GM18511 (cell line): ENCODE data around the gene C1QTNF1.
"Not testable (repeated sequence)": the region's sequence is repeated elsewhere in the genome, so short reads cannot be mapped to it uniquely, and the experiment has no call there.

Experiments
- ATAC-seq: cut with Tn5 transposase; IDR thresholded peaks from one replicate; pipeline ENCODE4 v1.9.1; 2021; ENCODE audit warnings: mild to moderate bottlenecking, moderate library complexity; ENCODE audit not compliant: unreplicated experiment

Gene C1QTNF1

DNA sequence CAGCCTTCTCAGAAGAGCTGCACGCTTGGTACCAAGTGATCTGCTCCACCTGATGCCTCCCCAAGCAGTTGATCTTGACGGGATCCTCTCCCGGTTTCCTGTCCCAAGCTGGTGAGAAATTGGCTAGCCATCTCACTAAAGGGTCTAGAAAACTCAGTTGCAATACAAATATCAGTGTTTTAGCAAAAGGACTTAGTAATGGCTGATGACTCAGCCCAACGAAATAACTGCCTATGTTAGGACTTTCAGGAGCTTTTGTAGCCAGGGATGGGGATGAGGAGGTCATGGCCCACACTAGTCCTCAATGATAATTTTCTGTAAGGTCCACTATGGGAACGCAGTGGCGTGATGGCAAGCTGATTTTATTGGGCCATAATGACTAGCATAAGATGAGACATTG, 27.3 kb downstream of the C1QTNF1 start:
- ATAC-seq: no peak

DNA sequence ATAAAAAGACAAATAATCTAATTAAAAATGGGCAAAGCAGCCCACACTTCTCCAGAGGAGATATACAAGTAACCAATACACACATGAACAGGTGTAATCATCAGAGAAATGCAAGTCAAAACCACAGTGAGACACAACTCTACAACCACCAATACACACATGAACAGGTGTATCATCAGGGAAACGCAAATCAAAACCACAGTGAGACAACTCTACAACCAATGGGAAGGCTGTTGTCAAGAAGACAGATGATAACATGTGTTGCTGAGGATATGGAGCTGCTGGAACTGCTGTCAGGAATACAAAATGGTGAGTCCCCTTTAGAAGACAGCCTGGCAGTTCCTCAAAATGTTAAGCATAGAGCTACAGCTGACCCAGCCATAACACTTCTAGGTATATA, 28.2 kb downstream of the C1QTNF1 start:
- no peak for ATAC-seq

DNA sequence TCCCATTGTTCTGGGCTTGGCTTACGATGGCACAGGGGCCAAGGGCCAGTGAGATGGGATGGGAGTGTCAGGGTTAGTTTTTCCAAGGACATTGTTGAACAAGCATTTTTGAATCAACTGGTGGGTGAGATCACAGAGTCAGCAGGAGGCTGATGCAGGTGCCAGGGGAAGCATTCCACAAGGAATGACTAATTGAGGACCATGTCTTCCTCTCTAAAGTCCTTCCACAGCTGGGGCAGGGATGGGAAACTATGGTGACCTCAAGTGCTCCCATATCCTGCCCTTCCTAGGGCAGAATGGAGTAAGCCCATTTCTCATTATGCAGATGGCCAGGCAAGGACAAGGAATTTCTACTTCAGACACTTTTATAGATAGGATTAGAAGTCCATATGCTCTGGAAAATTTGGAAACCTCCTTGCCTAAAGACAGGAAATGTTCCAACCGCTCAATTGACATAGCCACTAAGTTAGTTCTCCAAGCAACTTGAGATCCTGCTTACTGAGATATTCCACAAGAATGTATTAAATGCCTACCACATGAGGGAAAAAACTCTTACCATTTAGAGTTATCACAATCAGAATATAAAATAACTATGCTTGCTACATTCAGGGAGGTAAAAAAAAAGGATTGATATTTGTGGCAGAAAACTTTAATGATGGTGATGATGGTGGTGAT, 29.4 kb downstream of the C1QTNF1 start:
- no peak for ATAC-seq

DNA sequence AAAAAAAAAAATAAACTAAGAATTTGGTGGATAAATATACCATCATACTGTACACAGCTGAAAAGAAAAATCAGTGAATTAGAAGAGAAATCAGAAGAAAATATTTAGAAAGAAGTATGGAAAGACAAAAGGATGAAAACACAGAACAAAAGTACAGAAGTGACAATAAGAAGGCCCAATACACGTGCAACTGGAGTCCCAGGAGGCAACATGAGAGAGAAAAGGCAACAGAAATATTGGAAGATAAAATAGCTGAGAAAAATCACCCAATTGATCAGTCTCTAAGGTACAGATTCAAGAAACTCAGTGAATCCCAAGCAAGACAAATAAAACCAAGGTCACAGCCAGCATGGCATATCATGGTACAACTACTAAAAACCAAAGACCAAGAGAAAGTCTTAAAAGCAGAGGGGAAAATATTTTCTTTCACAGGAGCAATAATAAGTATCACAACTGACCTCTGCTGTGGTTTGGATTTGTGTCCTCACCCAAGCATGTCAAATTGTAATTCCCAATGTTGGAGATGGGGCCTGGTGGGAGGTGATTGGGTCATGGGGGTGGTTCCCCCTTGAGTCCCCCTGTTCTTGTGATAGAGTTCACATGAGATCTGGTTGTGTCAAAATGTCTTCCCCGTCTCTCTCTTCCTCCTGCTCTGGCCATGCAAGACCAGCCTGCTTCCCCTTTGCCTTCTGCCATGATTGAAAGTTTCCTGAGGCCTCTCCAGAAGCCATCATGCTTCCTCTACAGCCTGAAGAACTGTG, 30.4 kb downstream of the C1QTNF1 start:
- no peak for ATAC-seq

DNA sequence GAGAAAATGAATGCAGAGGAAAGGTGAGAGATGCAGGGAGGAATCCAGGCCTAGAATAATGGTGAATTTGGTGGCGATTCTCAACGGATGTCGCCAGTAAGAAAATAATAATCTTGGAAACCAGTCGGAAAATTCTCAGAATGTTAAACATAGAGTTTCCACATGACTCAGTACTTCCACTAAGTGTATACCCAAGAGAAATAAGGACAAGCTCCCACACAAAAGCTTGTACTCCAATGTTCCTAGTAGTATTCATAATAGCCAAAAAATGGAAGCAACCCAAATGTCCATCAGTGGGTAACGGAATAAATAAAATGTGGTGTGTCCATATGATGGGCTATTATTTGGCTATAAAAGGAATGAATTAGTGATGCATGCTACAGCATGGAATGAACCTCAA, 31.2 kb downstream of the C1QTNF1 start:
- no peak for ATAC-seq

DNA sequence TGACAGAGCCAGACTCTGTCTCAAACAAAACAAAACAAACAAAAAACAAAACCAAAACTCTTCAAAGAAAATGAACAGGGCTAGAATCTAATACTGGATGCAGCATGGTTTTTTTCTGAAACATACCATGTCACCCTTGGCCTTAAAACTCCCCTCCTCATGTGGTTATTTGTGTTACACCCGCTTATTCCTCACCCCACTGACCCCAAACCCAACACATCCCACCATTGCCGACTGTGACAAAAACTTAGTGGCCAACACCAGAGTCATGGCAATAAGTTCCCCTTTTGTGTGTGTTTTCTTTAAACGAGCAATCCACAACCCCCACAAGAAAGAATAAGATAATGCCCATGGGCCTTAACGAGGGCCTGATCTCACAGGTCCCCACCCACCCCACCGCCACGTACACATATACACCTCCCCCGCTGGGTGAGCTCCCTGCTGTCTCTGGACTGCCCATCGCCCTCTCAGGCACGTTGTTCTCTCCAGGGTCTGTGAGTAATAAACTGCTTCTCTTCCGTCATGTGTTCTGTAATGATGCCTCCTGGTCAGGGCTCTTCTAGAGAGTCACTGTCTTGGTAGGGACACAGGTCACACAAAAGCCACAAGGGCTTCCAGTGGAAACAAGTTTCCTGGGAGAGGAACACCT, 33.9 kb downstream of the C1QTNF1 start:
- ATAC-seq: no peak

DNA sequence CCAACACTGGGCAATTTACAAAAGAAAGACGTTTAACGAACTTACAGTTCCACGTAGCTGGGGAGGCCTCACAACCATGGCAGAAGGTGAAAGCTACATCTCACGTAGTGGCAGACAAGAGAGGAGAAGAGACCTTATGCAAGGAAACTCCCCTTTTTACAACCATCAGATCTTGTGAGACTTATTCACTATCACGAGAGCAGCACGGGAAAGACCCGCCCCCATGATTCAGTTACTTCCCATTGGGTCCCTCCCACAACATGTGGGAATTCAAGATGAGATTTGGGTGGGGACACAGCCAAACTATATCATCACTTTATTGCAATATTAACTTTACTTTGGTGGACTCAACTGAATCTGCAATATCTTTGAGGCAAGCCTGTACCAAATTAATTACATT, 38.7 kb downstream of the C1QTNF1 start:
- no peak for ATAC-seq

DNA sequence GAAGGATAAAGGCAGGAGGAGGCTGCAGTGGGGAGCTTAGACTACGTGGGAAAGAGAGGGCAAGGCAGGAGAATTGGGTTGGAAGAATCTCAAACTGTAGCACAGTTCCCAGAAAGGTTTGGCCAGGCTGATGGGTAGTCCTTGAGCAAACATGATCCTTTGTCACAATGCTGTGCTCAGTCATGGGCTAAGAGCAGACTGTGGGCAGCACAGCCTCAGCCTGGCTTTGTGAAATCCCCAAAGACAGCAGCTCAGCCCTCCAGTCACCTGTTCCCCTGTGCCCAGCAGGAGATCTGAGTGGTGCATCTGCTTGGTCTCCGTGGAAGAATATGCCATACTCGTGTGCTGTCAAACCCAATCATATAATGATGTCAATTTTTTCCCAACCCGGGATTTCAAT, 40.1 kb downstream of the C1QTNF1 start:
- ATAC-seq: no peak

DNA sequence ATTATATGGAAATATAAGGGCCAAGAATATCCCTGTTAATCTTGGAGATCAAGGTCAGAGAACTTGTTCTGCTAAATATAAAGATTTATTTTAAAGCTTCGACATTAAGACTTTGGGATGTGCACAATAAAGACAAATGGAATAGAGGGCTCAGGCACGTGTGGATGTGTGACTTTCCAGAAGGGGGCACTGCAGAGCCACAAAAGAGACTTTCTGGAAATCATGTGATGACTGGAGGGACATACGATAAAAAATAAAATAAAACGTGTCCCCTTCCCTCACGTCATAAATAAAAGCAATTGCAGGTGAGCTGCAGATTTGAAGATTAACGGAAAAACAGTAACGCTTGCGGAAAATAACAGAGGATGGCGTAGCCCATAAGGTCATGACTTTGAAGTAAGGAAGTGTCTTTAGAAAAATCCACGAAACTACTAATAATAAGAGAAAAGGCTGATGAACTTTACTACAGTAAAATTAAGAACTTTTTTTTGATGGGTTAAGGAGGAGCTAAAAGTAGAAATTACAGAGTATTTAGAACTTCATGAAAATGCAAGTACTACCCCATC, 41.2 kb downstream of the C1QTNF1 start:
- ATAC-seq: no peak

DNA sequence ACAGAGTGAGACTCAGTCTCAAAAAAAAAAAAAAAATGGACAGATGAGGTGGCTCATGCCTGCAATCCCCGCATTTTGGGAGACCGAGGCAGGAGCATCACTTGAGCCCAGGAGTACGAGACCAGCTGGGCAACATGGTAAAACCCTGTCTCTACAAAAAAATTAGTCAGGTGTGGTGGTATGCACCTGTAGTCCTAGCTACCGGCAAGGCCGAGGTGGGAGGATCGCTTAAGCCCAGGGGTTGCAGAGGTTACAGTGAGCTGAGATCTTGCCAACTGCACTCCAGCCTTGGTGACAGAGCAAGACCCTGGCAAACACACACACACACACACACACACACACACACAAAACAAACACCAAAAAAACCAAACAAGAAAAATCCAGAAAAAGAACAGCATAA, 43.0 kb downstream of the C1QTNF1 start:
- ATAC-seq: no peak

DNA sequence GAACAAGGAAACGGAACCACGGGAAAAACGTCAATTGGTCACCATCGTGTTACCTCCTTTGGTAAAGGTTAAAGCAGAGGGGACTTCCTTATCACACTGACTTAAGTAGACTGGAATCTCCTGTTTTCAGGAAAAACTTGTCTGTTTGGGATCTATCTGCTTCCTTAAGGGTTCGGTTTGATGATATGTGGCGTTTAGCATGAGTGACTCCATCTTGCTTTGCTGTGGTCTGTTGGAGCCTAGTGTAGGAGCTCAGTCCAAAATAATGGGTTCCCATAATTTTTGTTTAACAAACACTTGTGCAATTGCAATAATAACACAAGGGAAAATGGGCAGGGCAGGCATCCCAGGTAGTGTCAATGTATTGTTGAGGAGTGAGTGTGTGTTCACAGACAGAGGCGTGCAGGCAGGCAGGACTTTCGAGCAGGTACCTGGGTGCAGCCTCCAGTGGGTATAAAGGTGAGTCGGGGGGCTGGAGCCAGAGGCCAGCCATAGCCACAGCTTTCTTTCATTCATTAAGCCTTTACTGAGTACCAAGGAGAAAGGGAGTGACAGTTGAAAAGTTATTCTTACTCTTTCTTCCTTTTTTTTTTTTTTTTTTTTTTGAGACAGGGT, 46.4 kb downstream of the C1QTNF1 start:
- no peak for ATAC-seq

DNA sequence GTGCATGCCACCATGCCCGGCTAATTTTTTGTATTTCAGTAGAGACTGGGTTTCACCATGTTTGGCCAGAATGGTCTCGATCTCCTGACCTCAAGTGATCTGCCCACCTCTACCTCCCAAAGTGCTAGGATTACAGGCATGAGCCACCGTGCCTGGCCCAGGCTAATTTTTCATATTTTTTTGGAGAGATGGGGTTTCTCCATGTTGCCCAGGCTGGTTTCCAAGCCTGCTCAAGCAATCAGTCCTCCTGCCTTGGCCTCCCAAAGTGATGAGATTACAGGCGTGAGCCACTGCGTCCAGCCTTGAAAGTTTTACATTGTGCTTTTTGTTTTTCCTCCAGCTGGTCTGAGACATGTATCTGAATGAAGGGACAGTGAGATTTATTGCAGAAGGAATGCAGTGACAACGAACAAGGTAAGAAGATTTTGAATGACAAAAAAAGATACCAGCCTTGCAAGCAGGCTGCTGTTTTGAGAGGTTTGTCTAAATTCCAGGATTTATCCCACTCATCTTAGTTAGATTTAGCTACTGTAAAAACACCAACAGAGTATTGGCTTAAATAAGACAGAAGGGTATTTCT, 47.3 kb downstream of the C1QTNF1 start:
- ATAC-seq: no peak

DNA sequence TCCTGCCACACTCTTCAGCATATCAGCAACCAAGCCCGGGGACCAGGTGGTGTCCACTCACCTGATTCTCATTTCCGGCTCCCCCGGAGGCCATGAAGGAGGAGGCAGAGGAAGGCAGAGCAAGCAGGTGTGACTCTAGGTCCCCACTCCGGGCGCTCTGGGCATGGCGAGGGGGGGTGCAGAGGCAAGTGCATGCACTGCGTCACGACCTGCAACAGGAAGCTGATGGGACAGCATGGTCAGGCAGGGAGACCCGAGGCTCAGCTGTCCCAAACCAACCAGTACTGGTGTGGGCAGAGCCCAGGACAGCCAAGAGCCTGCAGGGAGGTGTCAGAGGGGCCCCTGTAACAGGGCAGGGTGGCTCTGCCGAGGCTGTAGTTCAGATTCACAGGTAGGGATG, 48.6 kb downstream of the C1QTNF1 start:
- ATAC-seq: no peak

DNA sequence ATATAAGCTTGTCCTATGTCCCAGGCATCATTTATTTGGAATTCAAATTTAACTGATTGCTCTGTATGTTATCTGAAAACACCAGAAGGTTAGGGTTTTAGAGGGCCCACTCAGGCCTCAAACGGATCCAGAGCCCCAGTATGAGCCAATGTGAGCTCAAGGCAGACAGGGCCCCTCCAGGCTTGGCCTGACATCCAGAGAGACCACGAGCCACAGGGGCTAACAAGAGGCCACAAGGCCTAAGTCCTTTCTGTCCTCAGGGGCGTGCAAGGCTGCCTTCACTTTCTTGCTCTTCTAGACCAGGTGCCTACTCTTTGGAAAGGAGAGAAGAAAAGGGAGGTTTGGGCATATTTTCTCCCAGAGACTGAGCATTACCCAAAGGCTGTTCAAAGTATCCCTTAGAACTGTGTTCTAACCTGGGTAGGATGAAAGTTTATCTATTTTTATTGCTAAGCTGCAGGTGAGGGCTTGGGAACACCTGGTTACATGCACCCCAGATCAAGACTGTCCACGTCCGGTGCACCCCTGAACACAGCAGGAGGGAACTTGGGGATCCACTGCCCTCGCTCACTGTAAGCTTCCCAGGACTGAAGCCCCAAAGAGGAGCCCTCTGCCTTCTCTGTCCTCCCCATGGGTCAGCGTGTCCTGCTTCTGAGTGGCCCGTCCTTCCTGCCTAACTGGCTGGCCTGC, 49.2 kb downstream of the C1QTNF1 start:
- ATAC-seq: no peak

DNA sequence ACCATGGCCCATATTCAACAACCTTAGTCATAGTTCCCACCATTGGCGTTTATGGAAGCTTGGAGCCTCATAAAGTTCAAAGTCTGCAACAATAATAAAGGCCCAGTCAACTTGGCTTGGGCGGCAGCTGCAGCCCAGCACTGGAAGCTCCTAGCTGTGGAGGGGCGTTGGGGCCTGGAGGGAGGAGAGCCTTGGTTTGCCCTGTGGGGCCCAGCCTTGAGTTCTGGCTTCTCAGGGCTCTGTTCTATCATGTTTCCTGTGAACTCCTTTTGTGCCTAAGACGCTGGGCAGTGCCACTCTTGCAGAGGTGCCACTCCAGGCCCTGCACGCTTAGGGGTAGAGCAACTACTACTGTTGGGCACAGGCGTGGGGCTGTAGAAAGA, 49.7 kb downstream of the C1QTNF1 start:
- ATAC-seq: no peak

DNA sequence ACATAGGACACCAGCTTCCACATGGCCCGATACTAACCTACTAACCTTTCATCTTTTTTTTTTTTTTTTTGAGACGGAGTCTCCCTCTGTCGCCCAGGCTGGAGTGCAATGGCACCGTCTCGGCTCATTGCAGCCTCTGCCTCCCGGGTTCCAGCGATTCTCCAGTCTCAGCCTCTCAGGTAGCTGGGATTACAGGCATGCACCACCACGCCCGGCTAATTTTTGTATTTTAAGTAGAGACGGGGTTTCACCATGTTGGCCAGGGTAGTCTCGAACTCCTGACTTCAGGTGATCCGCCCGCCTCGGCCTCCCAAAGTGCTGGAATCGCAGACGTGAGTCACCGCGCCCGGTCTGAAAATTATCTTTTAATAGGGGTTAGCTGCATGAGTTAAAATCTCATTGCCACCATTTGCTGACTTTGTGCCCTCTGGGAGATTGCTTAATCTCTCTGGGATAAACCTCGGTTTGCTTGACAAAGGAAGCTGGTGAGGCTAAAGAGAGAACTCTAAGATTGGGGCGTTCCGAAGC, 50.2 kb downstream of the C1QTNF1 start:
- not testable (repeated sequence) for ATAC-seq

DNA sequence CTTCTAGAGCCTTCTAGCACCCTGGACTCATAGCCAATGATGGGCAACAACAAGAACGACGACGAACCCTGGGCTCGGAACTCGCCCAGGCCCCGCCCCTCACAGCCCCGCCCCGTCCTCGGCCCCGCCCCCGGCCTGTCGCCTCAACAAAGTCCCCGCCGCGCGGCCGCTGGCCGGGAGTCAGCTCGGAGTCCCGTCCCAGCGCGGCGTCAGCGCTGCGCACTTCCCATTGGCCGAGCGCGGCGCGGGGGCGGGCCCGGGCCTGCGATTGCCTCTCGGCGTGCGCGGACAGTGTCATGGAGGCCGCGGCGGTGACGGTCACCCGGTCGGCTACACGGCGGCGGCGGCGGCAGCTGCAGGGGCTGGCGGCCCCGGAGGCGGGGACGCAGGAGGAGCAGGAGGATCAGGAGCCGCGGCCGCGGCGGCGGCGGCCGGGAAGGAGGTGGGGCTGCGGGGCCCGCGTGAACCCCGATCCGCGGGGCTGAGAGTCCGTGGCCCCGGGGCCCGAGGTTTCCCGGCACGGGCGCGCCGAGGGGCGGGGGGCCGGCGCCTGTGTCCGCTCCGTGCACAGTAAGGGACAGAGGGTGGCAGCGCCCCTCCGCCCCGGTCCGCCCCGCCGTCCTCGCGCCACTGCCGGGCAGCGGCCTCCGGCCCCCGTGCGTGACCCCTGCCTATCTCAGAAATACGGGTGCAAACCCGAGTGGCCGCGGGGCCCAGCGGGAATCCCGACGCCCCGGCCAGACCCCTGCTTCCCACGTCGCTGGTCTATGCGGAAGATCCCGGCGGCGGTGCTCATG, 50.9 kb downstream of the C1QTNF1 start, which contains the start of gene ENGASE:
Gene ENGASE (plus strand): TSS at position 176 of the 797 bp plus-strand sequence. CDS start 121 bp downstream, at position 297.
- peak; percentile 94 for ATAC-seq

DNA sequence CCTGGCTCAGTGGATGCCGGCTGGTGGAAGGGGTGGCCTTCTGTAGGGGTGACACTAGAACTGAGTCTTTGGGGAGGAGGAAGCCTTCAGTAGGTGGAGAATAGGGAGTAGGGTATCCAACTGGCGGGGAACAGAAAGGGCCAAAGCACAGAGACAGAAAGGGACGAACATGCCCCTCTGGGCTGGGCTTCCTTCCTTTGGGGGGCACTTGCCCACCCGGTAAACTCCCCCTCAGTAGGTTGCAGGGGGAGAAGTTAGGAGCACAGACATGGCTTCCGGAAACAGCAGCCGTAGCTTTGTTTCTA, 51.4 kb downstream of the C1QTNF1 start:
- ATAC-seq: peak; percentile 25

DNA sequence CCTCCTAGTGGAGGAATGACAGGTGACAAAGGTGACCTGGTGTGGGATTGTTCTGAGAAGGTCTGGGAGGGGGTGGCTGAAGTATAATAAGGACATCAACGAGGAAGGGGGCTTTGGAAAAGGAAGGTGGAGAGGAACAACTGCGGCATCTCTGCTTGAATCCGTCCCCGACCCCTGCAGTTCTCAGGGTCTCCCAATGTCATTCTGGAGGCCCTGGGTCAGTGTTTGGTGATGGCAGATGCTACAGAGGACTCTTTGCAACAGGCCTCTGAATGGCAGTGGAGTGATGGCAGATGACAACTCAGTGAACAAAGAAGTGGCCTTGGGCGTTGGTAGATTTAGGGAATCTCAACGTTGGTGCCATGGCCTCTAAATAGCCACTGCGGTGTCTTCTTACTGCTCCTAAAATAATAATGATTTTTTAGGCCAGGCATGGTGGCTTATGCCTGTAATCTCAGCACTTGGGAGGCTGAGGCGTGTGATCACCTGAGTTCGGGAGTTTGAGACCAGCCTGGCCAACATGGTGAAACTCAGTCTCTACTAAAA, 52.0 kb downstream of the C1QTNF1 start:
- ATAC-seq: no peak
